Measurements from ENCODE around the gene FRMD4A.

GRCh38 chr10:13839030-13839429 lies 491.7 kb downstream of the FRMD4A start:
- TF ChIP-seq CTCF (IDR thresholded peaks at IDR 0.05 in 2 of 3, conservative IDR thresholded peaks at IDR 0.05 in 1 of 3; ENCODE audit: control insufficient read depth in 2 of 3, extremely low read depth in 1 of 3, insufficient read depth in 1 of 3, low read depth in 3 of 3, low read length in 3 of 3): no peak
- TF ChIP-seq EZH2 (IDR thresholded peaks at IDR 0.05; ENCODE audit: borderline replicate concordance, control insufficient read depth, low read depth, low read length): no peak
- no peak for TF ChIP-seq SMARCA5 (IDR thresholded peaks at IDR 0.05)
- TF ChIP-seq USF2 (IDR thresholded peaks at IDR 0.05; ENCODE audit: borderline replicate concordance, low read depth, low read length): no peak
- no peak for TF ChIP-seq POLR2AphosphoS5 (IDR thresholded peaks at IDR 0.05; ENCODE audit: low read length)
- no peak for TF ChIP-seq POLR2A (IDR thresholded peaks at IDR 0.05; ENCODE audit: low read depth, low read length)
- TF ChIP-seq MAX (IDR thresholded peaks at IDR 0.05; ENCODE audit: low read depth, low read length): no peak
- TF ChIP-seq ZZZ3 (IDR thresholded peaks at IDR 0.05; ENCODE audit: control insufficient read depth, insufficient read length, low read depth): no peak

Measured in GM12878 (cell line).